Right lung (tissue), 10 donors: ENCODE results near the gene PACS2. TPM values are rescaled to one million over a fixed set of nuclear protein-coding genes. Genes with fewer than 3 reads are reported as not detected.

Source experiments
- DNase-seq, 2 donors: peaks; one replicate each; pipeline ENCODE4 v3.0.0-alpha.2; 2013
- long read RNA-seq, 8 donors: transcript quantifications; one replicate each; lab custom pipeline, GENCODE V29; 2026
- polyA plus RNA-seq, 5 donors: library from polyadenylated mRNA; unstranded; fragments of 120-200 nt; gene quantifications; one replicate each; pipeline versions ENCODE4 v1.2.1 to v1.2.3, GENCODE V29; 2013; ENCODE audit warnings: inconsistent platforms in 1 of 5, low replicate concordance in 1 of 5; ENCODE audit not compliant: insufficient read length in 5 of 5, insufficient read depth in 1 of 5

The PACS2 gene
- polyA plus RNA-seq: 10 to 100 TPM; 61.8 to 92.3 (median 77.3) TPM
- long read RNA-seq, donor 1, partial matches to known transcripts: 10 of 15 reads
- long read RNA-seq, donor 1, other reads (novel, unspliced or antisense): 0 of 15 reads
- long read RNA-seq, donor 2, partial matches to known transcripts: 0 of 3 reads
- long read RNA-seq, donor 2, other reads (novel, unspliced or antisense): 0 of 3 reads
- long read RNA-seq, donor 3, partial matches to known transcripts: 0 of 6 reads
- long read RNA-seq, donor 3, other reads (novel, unspliced or antisense): 0 of 6 reads
- long read RNA-seq, donor 4, partial matches to known transcripts: 6 of 7 reads
- long read RNA-seq, donor 4, other reads (novel, unspliced or antisense): 0 of 7 reads
- long read RNA-seq, donor 5, partial matches to known transcripts: 10 of 14 reads
- long read RNA-seq, donor 5, other reads (novel, unspliced or antisense): 0 of 14 reads
- long read RNA-seq, donor 6, transcript PACS2-201 (24 exons, 3,708 nt): major isoform, 6 of 12 reads
- long read RNA-seq, donor 6, partial matches to known transcripts: 6 of 12 reads
- long read RNA-seq, donor 6, other reads (novel, unspliced or antisense): 0 of 12 reads
- long read RNA-seq, donor 7, transcript PACS2-201 (24 exons, 3,708 nt): major isoform, 8 of 18 reads
- long read RNA-seq, donor 7, partial matches to known transcripts: 8 of 18 reads
- long read RNA-seq, donor 7, other reads (novel, unspliced or antisense): 0 of 18 reads
- long read RNA-seq, donor 8, partial matches to known transcripts: 0 of 2 reads
- long read RNA-seq, donor 8, other reads (novel, unspliced or antisense): 0 of 2 reads

DNA sequence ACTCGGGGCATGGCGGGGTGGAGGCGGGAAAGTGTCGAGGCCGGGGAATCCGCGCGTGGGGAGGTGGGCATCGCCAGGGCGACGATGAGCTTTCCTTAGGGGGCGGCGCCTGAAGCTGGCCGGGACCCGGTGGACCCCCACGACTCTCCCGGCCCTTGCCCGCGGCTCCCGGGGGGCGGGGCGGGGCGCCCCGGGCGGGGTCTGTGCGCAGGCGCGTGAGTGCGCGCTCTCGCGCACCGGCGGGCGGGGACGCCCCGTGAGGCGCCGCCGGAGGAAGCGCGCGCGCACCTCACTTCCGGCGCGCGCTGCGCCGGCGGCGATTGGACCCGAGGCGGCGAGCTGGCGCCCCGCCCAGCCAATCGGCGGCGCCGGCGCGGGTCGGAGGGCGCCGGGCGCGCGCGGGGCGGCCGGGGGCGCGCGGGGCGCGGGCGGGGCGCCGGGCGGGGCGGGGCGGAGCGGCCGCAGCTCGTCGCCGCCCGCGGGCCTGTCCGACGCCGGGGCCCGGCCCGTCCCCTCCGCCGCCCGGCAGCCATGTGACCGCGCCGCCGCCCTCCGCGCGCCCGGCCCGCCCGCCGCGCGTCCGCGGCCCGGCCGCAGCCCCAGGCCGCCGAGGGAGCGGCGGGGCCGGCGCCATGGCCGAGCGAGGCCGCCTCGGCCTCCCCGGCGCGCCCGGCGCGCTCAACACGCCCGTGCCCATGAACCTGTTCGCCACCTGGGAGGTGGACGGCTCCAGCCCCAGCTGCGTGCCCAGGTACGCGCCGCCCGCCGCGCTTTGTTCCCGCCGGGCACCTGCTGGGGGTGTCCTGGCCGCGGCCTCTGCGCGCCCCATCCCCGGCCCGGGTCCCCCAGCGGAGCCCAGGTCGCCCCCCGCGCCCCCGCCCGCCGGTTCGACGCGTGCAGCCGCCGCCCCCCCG is at the start of gene PACS2:
Gene PACS2 (plus strand): TSS at position 462 of the 914 bp plus-strand sequence. CDS start 171 bp downstream, at position 633.
- peak; percentile 89 to 90 for DNase-seq

DNA sequence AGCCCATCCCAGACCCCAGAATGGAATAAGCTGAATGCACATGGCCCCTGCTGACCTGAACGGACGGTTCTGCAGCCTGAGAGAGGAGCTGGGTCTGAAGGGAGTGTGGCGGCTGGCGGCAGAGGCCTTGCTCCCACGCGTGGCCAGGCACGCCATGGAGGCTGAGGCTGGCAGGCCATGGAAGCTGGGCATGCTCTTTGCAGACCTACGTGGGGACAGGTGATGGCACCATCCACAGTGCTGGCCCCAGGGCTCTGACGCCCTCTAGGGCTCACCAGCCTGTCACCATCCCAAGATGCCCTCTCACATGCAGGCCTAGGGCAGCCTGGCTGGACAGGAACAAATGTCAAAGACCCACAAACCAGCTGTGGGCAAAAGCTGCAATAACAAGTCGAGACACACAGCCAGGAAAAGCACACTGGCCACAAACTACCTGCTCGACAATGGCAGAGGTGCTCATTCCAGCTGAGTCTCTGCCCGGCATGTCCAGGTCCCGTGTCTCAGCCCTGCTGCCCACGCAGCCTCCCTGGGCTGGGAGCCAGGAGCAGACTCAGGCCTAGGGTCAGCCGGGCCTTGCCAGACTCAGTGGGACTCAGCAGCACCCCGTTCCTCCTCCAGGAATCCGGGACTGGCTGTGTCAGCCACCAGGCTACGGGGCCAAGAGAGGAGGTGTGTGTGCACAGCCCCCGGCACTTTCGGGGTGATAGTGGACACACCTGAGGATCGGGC is 46.6 kb upstream of the PACS2 start:
- DNase-seq: no peak

DNA sequence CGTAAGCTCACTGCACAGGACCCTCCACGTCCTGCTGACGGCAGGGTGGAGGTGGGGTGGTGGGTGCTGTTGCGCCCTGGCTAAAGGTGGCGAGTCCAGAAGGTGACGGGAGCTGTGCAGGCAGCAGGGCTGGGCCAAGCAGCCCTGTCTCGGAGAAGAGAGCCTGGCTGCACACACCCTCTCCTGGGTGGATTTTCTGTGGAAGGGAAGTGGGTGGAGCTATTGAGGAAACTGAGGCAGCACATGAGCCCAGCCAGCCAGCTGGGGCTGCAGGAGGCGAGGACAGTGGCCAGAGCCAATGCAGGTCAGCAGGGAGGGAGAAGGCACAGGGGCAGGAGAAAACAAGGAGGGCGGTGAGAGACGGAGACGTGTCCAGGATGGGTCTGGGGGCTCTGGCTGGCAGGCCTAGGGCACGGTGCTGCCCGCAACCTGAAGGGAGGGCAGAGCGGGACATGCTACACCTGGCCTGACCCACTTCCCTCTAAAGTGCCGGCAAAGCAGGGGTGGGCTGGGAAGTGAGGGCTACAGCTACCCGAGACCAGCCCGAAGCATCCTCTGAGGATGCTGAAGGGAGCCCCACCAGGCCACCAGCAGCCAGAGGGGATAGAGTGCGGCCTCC is 45.7 kb upstream of the PACS2 start:
- no peak for DNase-seq

DNA sequence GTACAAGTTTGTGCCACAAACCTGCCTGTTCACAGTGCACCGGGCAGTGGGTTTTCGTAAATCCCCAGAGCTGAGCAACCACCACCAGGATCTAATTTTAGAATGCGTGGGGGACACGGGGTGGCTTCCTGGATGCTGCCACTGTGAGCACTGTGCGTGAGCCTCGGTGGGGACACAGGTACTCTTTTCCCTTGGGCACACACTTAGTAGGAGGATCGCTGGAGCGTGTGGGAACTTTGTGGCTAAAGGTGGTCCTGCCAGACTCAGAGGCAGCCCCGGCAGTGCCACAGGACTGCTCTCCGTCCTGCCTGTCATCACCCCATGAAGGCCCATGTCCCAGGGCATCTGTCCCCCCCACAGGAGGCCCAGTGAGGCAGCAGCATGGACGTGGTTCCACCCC is 45.1 kb upstream of the PACS2 start:
- no peak for DNase-seq

DNA sequence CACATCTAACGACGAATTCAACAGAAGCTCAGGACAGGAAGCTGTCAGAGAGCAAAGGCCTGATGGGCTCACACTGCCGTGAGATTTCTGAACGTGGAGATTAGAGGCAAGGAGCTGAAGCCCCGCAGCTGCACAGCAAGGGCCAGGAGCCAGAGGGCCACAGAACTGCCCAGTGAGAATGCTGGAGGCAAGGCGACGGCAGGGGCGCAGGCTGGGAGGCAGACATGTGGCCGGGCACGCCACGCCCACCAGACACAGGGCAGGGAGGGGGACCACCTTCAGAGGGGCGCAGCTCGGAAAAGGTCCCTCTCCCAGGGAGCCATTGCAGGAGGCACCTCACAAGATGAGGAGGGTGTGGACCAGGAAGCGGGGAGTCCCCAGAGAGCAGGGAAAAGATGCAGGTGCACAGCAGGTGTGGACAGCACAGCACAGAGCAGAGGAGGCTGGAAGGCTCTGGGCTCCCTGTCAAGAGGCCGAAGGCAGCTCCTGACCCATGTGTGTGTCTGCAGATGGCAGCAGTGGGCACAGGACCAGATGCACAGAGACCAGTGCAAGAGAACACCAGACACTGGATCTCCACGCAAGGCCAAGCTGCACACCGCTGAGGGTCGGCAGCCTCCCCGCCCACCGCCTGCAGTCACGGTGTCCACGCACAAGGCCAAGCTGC is 43.2 kb upstream of the PACS2 start:
- DNase-seq: no peak

DNA sequence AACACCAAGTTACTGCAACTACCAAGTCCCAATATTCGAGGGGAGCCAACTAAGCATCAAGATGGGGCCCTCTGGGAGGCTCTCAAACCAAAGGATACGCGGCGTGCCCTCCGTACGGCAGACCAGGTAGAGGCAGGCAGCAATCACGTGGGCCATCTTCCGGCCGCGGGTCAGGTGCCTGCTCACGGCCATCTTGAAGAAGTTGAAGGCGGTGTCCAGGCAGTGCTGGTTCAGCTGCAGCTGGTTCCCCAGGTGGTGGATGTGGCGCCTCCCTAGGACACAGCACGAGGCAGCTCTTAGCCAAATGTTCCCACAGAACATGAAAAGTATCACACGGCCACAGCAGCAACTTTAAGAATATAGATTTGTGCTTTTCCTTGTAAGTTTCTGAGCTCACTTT is 41.9 kb upstream of the PACS2 start:
- no peak for DNase-seq

DNA sequence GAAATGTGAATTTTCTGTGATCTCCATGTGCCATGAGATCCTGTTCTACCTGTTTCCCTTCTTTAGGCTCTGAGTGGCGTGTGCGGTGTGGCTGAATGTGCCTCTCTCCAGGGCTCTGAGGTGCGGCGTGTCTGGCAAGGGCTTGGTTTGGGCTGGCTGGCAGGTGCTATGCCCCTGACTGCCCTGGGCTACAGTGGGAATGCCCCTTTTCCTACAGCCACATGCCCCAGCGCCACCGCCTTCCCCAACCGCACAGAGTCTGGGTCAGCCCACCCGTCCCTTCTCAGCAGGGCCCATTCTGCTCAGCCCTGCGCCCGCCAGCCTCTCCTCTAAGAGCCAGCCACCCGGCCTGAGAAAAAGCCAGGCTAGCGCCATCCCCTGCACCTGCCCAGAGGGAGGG is 41.5 kb upstream of the PACS2 start:
- peak; percentile 25 to 32 for DNase-seq

DNA sequence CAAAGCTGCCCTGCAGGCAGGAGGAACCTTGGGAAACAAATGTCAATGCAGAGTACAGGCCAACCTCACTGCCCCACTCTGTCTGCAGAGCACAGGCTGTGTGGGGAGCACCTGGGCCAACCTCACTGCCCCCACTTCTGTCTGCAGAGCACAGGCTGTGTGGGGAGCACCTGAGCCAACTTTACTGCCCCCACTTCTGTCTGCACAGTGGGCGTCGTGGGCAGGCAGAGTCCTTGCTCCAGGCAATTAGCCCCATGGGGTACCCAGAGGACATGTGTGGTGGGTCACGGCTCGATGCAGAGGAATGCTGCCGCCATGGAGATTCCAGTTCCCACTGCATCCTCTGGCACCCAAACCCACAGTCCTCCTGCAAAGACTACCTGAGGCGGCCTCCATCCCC is 39.9 kb upstream of the PACS2 start:
- DNase-seq: no peak

DNA sequence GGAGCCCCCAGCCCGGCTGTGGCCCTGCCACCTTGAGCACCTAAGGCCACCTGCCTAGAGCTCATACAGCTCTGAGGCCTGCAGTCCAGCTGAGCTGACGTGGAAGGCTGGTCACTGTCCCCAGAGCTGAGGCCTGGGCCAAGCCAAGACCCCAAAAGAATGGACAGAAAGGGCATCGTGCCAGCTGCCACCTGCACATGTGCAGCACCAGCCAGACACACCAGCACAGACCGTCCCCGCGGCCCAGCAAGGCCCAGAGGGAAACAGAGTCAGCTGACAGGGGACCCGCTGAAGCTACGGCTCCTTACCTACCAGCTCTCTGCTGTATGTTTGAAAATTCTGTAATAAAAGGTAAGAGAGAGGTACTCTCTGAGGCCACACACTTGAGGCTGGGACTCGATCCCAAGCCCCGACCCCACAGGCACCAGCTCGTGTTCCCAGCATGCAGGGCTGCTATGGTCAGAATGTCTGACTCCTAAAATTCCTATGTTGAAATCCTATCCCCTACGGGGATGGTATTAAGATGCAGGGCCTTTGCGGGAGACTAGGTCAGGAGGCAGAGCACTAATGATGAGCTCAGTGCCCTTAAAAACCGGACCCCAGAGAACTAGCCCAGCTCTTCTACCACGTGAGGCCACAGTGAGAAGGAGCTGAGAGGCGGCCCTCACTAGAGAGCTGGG is 39.1 kb upstream of the PACS2 start:
- DNase-seq: no peak

DNA sequence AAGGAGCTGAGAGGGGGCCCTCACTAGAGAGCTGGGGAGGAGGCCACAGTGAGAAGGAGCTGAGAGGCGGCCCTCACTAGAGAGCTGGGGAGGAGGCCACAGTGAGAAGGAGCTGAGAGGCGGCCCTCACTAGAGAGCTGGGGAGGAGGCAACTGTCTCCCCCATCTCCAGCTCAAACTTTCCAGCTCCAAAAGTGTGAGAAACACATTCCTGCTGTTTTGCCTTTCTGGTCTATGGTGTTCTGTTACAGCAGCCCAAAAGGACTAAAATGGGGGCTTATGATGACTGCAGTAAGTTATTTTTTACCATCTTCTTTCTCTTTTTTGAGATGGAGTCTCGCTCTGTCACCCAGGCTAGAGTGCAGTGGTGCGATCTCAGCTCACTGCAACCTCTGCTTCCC is 37.1 kb upstream of the PACS2 start:
- peak in 1 of 2 donors; percentile 29 for DNase-seq

DNA sequence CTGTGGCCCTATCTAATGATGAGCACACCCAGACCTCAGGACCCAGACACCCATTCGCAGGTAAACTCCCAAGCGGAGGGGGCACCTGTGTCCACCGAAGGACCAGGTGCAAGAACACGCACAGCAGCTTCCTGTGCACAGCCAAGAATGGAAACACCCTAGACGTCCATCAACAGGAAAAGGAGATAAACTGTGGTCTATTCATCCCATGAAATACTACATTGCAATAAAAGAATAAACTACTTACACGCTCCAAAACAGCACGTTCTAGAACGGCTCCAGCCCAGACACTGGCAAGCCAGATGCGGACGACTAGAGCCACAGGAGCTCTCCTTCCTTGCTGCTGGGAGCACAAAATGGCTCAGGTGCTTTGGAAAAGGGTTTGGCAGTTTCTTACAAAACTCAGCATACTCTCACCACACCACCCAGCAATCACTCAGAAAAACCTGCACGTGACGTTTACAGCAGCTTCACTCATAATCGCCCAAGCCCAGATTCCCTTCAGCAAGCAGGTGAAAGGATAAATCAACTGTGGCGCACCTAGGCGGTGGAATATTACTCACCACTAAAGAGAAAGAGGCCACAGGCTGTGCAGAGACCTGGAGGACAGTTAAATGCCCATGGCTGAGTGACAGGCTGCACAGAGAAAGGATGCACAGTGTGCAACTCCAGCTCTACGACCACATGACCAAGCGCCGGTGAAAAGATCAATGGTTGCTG is 34.7 kb upstream of the PACS2 start:
- no peak for DNase-seq

DNA sequence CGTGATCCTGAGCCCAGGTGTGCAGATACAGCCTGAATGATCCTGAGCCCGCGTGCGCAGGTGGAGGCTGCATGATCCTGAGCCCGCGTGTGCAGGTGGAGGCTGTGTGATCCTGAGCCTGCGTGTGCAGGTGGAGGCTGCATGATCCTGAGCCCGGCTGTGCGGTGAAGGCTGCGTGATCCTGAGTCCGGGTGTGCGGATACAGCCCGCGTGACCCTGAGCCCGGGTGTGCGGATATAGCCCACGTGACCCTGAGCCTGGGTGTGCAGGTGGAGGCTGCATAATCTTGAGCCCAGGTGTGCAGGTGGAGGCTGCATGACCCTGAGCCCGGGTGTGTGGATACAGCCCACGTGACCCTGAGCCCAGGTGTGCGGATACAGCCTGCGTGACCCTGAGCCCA is 34.0 kb upstream of the PACS2 start:
- DNase-seq: no peak

DNA sequence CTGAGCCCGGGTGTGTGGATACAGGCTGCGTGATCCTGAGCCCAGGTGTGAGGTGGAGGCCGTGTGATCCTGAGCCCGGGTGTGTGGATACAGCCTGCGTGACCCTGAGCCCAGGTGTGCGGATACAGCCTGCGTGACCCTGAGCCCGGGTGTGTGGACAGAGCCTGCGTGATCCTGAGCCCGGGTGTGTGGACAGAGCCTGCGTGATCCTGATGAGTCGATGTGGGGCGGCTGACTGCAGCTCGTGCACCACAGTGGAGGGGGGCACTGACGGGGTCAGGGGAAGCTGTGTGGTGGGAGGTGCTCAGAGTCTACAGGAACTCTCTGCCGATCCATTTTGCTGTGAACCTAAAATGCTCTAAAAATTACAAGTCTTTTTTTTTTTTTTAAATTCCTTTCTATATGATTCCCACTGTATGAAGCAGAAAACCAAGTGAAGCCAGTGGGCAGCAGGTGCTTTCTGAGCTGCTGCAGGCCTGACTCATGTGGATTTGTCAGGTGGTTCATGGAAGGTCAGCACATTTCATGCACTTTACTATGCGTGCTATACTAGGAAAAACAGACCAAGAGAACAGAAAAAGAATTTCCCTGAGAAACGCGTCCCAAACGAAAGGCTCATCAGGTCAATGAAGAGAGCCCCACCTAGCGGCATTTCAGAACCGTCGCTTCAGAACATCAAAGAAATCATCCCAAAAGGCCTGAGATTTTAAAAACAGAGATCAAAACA is 33.0 kb upstream of the PACS2 start:
- peak in 1 of 2 donors; percentile 52 for DNase-seq

DNA sequence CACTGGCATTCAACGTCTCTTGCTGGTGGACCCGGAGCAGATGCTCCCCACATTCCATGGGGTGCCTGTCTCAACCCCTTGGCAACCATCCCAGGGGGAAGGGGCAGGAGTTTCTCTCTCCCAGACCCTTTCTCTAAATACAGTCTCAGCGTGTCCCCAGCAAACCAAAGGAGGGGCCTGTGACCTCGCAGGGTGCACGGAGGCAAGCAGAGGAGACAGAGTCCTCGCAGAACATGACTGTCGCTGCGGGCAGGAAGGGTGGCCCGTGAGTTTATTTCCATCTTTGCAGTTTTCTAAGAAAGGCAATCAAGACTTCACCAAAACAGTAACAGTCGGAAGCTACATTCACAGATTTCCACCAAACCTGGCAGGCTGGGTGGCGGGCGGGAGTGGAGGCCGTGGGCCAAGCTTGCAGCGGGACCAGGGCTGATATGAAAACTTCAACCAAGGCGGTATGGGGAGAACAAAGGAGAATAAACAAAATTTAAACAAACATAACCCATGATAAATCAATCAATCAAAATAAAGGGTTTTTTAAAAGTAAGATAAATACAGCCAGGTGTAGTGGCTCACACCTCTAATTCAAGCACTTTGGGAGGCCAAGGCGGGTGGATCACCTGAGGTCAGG is 32.3 kb upstream of the PACS2 start:
- DNase-seq: no peak

DNA sequence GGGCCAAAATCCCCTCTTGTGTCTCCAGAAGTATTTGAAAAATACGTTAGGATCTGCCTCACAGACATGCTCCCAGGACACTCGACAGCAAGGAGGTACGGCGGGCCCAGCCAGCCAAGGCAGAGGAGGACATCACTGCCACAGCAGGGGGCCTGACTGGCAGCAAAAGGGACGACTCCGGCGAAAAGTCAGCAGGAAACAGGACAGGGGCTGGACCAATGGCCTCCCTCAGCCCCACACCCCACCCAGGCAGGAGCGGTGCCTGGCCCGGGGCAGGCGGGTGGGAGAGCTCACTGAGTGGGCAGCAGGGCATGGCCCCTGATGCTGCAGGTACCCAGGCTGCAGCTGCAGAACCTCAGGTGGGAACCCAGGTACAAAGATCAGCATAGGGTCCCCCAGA is 31.5 kb upstream of the PACS2 start:
- DNase-seq: no peak

DNA sequence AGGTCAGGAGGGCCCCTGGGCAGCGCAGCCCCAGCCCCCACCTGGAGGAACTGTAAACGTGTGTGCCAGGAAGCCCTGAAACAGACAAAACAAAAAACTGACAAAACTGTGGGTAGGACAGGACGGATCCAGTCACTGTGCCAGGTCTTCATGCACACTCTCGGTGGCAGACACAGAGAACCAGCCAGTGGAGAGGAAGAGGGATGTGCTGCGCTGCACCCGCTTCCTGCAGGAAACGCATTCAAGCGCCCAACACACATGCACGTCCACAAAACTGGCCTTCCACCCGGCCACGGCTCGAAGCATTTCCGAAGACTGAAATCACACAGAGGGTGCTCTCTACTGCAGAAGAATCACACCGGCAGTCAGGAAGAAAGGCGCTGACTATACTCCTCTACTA is 30.6 kb upstream of the PACS2 start:
- DNase-seq: no peak

DNA sequence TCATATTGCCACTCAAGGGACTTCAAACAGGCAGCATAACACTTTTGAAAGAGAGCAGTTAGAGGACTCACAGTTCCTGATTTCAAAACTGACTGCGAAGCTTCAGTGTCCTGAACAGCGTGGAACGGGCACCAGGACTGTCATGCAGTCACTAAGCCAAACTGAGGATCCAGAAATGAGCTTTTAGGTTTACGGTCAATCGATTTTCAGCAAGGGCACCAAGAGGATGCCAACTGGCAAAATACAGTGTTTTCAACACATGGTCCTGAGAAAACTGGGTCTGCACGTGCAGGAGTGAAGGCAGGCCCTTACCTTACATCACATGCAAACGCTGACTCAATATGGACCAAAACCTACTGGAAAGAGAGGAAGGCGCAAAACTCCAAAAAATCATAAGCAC is 29.4 kb upstream of the PACS2 start:
- DNase-seq: no peak

DNA sequence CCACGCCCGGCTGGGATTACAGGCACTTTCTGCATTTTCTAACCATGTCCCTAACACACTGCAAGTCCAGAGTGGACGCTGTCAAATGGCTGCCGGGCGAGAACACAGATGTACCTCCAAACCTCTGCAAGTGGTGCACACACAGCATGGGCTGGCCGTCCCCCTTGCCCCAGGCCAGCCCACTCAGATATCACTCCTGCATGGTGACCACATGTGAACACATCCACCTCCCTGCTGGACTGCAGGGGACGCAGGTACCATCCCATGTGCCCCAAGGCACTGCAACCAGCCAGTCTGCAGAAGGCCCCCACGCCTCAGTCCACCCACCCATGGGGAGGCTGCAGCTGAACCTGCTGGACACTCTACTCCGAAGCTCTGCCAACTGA is 27.8 kb upstream of the PACS2 start:
- DNase-seq: no peak
